CMK (cell line): Measurements from ENCODE around the gene RARA.
A peak's percentile ranks its signal among the peaks of the same experiment; 100 is the strongest.

ENCODE experiments used
- DNase-seq: peaks from one replicate; pipeline ENCODE4 v3.0.0-alpha.2; 2010; ENCODE audit warnings: low read depth

Gene RARA

DNA sequence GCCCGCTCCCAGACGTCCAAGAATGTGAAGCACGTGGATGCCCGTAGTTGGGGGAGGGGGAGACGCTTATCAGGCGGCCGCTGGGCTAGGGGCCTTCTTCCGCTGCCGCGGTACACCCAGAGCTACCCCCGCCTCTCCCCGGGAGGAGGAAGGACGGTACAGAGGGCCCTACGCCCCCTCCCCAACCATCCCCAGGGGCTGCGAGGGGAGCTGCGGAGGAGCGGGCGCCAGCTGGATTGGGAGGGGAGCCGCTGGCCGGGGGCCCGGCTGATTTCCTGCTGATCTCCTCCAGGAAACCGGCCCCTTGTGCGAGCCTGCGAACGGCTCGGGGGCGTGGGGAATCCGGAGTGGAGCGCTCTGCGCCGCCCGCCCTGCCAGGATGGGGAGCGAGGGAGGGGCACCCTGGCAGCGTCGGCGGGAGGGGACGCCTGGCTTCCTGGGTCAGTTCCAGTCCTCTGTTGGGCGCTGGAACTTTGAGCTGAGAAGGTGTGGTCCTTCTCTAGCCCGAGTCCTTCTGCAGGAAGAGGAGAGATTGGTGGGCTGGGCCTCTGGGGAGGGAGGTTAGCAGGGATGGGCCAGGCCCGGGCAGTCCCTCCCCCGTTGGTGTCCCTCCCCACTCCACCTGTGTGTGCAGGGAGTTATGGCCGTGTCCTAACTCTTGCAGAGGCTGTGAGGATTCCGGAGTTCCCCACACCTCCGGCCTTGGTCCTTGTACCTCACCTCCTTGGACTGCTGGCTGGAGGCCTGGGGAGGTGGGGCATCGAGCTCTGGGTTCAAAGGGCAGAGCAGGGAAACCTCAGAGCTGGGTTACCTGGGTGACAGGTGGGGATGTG, 36.4 kb downstream of the RARA start:
- DNase-seq, result peak; percentile 88

GRCh38 chr17:40345994-40346764, 37.2 kb downstream of the RARA start:
- DNase-seq, result no peak

DNA sequence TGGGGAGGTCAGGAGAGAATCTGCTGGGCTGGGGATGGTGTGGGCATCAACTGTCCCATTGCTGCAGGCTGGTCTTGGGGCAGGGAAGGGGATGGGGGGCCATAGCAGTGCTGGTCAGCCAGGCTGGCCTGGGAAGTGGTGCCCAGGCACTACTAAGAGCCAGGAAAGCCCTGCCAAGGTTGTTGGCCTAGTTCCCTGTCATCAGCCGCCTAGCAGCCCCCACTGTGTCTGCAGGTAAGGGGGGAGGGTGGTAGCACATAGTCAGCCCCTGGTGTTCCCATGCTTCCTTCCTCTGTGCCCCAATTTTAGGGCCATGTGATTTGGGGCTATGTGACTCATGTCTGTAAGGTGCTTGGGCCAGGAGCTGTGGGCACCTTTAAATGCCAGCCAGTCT, 37.8 kb downstream of the RARA start:
- DNase-seq, result no peak

- no peak for DNase-seq
Measured at GRCh38 chr17:40347319-40348135, 38.5 kb downstream of the RARA start.

DNA sequence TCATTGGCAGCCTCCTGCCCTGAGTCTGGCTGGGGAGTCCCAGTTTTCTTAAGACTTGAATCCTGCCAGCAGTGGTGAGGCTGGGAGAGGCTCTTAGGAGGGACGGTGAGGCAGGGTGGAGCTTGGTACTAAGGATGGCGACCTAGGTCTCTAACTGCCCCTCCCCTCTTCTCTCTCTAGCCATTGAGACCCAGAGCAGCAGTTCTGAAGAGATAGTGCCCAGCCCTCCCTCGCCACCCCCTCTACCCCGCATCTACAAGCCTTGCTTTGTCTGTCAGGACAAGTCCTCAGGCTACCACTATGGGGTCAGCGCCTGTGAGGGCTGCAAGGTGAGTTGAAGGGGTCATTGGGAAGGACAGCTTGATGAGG, 39.1 kb downstream of the RARA start:
- DNase-seq, result no peak

- no peak for DNase-seq
Measured at GRCh38 chr17:40348562-40349476, 39.8 kb downstream of the RARA start.

DNA sequence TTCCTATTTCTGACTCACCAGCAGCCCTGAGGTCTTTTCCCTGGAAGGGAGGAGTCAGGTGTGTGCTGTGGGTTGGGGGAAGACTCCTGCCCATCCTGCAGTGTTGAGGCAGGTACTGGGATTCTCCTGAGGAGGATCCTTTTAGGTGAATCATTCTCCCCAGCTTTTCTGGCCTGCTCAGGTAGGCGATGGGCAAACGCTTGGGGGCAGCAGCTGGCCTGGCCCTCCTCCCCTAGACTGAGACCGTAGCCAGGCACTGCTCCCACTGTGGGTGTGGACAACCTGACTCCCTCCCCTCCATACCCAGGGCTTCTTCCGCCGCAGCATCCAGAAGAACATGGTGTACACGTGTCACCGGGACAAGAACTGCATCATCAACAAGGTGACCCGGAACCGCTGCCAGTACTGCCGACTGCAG, 40.5 kb downstream of the RARA start:
- no peak for DNase-seq

- no peak for DNase-seq
Measured at GRCh38 chr17:40349895-40350688, 41.1 kb downstream of the RARA start.

- no peak for DNase-seq
Measured at GRCh38 chr17:40350689-40351358, 41.8 kb downstream of the RARA start.

GRCh38 chr17:40351359-40352236, 42.6 kb downstream of the RARA start:
- DNase-seq, result no peak

GRCh38 chr17:40352237-40352778, 43.3 kb downstream of the RARA start:
- DNase-seq, result no peak

GRCh38 chr17:40352779-40353394, 43.9 kb downstream of the RARA start:
- DNase-seq, result no peak

- DNase-seq, result no peak
Measured at GRCh38 chr17:40354221-40355122, 45.5 kb downstream of the RARA start.

GRCh38 chr17:40355123-40355803, 46.3 kb downstream of the RARA start:
- DNase-seq, result no peak

DNA sequence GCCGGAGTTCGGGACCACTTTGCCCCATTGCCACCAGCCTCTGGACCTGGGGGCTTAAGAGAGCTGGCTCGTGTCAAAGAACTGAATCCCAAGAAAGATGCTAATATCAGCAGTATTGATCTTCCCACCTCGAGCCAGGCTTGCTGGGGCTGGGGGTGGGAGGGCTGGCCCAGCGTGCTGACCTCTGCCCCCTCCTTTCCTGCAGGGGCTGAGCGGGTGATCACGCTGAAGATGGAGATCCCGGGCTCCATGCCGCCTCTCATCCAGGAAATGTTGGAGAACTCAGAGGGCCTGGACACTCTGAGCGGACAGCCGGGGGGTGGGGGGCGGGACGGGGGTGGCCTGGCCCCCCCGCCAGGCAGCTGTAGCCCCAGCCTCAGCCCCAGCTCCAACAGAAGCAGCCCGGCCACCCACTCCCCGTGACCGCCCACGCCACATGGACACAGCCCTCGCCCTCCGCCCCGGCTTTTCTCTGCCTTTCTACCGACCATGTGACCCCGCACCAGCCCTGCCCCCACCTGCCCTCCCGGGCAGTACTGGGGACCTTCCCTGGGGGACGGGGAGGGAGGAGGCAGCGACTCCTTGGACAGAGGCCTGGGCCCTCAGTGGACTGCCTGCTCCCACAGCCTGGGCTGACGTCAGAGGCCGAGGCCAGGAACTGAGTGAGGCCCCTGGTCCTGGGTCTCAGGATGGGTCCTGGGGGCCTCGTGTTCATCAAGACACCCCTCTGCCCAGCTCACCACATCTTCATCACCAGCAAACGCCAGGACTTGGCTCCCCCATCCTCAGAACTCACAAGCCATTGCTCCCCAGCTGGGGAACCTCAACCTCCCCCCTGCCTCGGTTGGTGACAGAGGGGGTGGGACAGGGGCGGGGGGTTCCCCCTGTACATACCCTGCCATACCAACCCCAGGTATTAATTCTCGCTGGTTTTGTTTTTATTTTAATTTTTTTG, 47.1 kb downstream of the RARA start:
- no peak for DNase-seq
